ENCODE measurements around the gene AFAP1.

AFAP1 gene

DNA sequence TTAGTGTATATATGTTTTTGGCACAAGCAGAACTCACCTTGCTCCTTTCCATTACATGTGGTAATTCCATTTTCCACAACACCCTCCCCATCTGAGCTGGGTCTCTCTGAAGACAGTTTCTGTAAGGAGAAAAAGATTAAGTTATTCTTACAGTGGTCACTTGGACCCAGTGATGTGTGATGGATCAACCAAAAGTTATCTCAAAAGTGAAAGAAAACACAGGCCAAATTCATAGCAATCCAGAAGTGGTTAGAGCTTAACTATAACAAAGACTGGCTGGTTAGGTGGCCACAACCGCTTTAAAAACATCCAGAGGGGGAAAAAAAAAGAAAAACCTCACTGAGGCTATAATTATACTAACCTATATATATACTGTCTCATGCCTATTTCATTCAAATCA lies 123.7 kb downstream of the AFAP1 start:
- in situ Hi-C loops (cut with HindIII; ENCODE audit: low pct_unique_long_range_greater_than_20kb, low sequenced_read_pairs): no loop called here
- TF ChIP-seq JUND (IDR thresholded peaks at IDR 0.05; ENCODE audit: low read depth): no peak
- no peak for DNase-seq (ENCODE audit: low read depth in 1 of 2, low spot score in 1 of 2)

DNA sequence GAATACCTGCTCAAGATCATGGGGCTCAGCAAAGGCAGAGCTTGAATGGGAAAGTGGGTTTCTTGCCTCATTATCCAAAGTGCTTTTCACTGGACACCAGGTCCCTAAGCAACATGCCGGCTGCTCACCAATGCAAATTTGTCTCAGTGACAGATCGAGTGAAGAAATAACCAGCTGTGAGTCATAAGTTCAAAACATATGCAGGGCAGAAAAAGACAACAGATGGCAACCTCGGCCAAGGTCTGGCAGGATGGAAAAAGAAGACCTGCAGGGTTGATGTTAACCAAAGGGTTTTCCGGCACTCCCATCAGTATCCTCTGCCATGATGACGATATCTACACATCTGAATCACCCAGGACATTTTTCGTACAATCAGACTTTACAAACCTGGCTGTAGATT lies 124.1 kb downstream of the AFAP1 start:
- DNase-seq (ENCODE audit: low read depth in 1 of 2, low spot score in 1 of 2): no peak
- in situ Hi-C loops (cut with HindIII; ENCODE audit: low pct_unique_long_range_greater_than_20kb, low sequenced_read_pairs): no loop called here
- TF ChIP-seq JUND (IDR thresholded peaks at IDR 0.05; ENCODE audit: low read depth): no peak

GRCh38 chr4:7814451-7814850 lies 125.2 kb downstream of the AFAP1 start:
- no peak for TF ChIP-seq JUND (IDR thresholded peaks at IDR 0.05; ENCODE audit: low read depth)
- DNase-seq (ENCODE audit: low read depth in 1 of 2, low spot score in 1 of 2): no peak
- in situ Hi-C loops (cut with HindIII; ENCODE audit: low pct_unique_long_range_greater_than_20kb, low sequenced_read_pairs): no loop called here

DNA sequence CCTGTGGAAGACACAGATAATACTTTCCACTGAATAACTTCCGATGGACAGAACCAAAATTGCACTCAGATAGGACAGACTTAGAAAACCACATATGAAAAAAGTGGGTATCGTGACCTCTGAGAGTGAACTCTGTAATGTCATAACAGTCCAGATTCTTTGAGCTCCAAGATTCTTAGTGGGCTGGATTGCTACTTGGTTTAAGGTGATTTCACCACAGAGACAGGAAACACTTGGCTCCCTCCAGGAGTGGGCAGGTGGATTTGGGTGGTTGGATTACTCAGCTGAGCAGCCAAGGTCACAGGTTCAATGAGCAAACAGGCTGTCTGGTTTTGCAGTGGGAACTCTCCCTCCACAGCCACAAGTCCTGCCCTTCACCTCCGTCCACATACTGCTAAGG lies 126.0 kb downstream of the AFAP1 start:
- in situ Hi-C loops (cut with HindIII; ENCODE audit: low pct_unique_long_range_greater_than_20kb, low sequenced_read_pairs): no loop called here
- TF ChIP-seq JUND (IDR thresholded peaks at IDR 0.05; ENCODE audit: low read depth): no peak
- DNase-seq (ENCODE audit: low read depth in 1 of 2, low spot score in 1 of 2): no peak

GRCh38 chr4:7812921-7813320 lies 126.7 kb downstream of the AFAP1 start:
- no peak for DNase-seq (ENCODE audit: low read depth in 1 of 2, low spot score in 1 of 2)
- in situ Hi-C loops (cut with HindIII; ENCODE audit: low pct_unique_long_range_greater_than_20kb, low sequenced_read_pairs): no loop called here
- TF ChIP-seq JUND (IDR thresholded peaks at IDR 0.05; ENCODE audit: low read depth): no peak

DNA sequence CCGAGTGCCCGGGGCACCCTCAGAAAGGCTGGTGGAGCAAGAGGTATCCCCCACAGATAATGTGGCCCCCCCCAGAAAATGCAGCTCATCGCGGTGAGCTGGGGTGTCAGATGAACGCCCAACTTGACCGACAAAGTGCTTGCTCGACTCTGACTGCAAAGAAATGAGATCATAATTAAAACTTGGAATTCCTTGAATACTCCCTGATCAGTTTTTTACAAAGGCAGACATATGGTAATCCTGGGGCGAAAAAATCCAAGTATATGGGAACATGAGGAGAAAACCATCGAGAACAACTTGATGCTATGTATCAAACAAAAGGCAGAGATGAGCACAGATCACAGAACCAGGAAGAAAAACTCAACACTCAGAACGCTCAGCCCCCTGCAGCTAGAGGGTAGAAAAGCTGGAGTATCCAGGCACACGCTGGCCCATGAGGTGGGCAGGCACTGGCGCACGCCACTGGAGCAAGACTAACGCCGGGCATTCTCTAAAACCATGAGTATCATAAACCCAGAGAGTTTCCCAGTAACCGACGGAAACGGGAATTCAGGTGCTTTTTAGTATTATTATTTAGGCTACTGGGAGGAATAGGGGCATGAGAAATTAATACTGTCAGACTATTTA lies 127.3 kb downstream of the AFAP1 start:
- in situ Hi-C loops (cut with HindIII; ENCODE audit: low pct_unique_long_range_greater_than_20kb, low sequenced_read_pairs): no loop called here
- DNase-seq (ENCODE audit: low read depth in 1 of 2, low spot score in 1 of 2): no peak
- TF ChIP-seq JUND (IDR thresholded peaks at IDR 0.05; ENCODE audit: low read depth): no peak

- TF ChIP-seq JUND (IDR thresholded peaks at IDR 0.05; ENCODE audit: low read depth): no peak
- no peak for DNase-seq (ENCODE audit: low read depth in 1 of 2, low spot score in 1 of 2)
- in situ Hi-C loops (cut with HindIII; ENCODE audit: low pct_unique_long_range_greater_than_20kb, low sequenced_read_pairs): no loop called here
Observed at GRCh38 chr4:7811536-7812191, 128.0 kb downstream of the AFAP1 start.

GRCh38 chr4:7810783-7811535 lies 128.7 kb downstream of the AFAP1 start:
- no peak for TF ChIP-seq JUND (IDR thresholded peaks at IDR 0.05; ENCODE audit: low read depth)
- in situ Hi-C loops (cut with HindIII; ENCODE audit: low pct_unique_long_range_greater_than_20kb, low sequenced_read_pairs): no loop called here
- no peak for DNase-seq (ENCODE audit: low read depth in 1 of 2, low spot score in 1 of 2)

GRCh38 chr4:7808752-7809151 lies 130.9 kb downstream of the AFAP1 start:
- no peak for TF ChIP-seq JUND (IDR thresholded peaks at IDR 0.05; ENCODE audit: low read depth)
- DNase-seq (ENCODE audit: low read depth in 1 of 2, low spot score in 1 of 2): no peak
- in situ Hi-C loops (cut with HindIII; ENCODE audit: low pct_unique_long_range_greater_than_20kb, low sequenced_read_pairs): no loop called here

- in situ Hi-C loops (cut with HindIII; ENCODE audit: low pct_unique_long_range_greater_than_20kb, low sequenced_read_pairs): no loop called here
Observed at GRCh38 chr4:7808181-7808580, 131.5 kb downstream of the AFAP1 start.

DNA sequence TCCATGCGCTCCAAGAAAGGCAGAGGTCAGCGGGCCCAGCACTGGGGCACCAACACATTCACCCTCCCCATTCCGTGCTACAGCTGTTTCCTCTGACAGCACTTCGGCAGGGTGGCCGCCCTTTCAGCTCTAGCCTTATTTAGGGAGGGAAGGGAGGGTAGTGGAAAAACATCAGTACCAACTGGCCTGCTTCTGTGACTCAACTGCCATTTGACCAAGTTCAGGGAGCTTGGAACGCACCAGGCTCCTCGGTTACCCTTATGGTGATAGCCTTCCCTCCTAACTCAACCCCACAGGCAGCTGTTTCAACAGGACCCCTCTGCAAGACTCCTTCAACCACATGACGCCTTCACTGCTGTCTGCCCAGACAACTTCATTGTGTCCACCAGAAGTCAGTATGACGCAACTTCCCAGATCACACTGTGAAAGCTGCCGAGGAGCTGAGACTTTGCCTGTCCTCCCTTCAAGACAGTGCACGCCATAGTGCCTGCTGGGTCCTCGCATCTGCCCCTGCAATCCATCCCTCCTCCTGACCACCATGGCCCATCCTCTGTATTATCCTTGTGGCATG lies 132.2 kb downstream of the AFAP1 start:
- in situ Hi-C loops (cut with HindIII; ENCODE audit: low pct_unique_long_range_greater_than_20kb, low sequenced_read_pairs): no loop called here
- no peak for DNase-seq (ENCODE audit: low read depth in 1 of 2, low spot score in 1 of 2)

More at GRCh38 chr4:7808181-7808580, 131.5 kb downstream of the AFAP1 start:
- DNase-seq (ENCODE audit: low read depth in 1 of 2, low spot score in 1 of 2): no peak
- no peak for TF ChIP-seq JUND (IDR thresholded peaks at IDR 0.05; ENCODE audit: low read depth)

GRCh38 chr4:7806338-7807090 lies 133.1 kb downstream of the AFAP1 start:
- no peak for TF ChIP-seq JUND (IDR thresholded peaks at IDR 0.05; ENCODE audit: low read depth)
- DNase-seq (ENCODE audit: low read depth in 1 of 2, low spot score in 1 of 2): peak in 1 of 2 experiments; percentile 17
- in situ Hi-C loops (cut with HindIII; ENCODE audit: low pct_unique_long_range_greater_than_20kb, low sequenced_read_pairs): no loop called here

More for the DNA sequence above, 132.2 kb downstream of the AFAP1 start:
- TF ChIP-seq JUND (IDR thresholded peaks at IDR 0.05; ENCODE audit: low read depth): no peak

Measured in T47D (cell line).